ENCODE data around the gene TREX2. TPM values are rescaled to one million over a fixed set of nuclear protein-coding genes. Genes with fewer than 3 reads are reported as not detected.

Gene TREX2
- total and polyA plus RNA-seq, 2 experiments from 2014 or later: 0.81 to 1.7 TPM

- no peaks in the 10 kb centered on the region for H3K9me3 Mint-ChIP-seq
Observed at GRCh38 chrX:153447581-153447960, 1.7 kb upstream of the TREX2 start.

More at GRCh38 chrX:153447581-153447960, 1.7 kb upstream of the TREX2 start:
- TF ChIP-seq EZH2 (IDR thresholded peaks at IDR 0.05; ENCODE audit: low read depth, unreplicated experiment) (no peak), STAT1 (IDR thresholded peaks at IDR 0.05; ENCODE audit: unreplicated experiment) (no peak), EZH2phosphoT487 (IDR thresholded peaks at IDR 0.05; ENCODE audit: unreplicated experiment) (no peak), ETS1 (IDR thresholded peaks at IDR 0.05) (no peak), ZNF114 (CRISPR knock-in tag; IDR thresholded peaks at IDR 0.05) (no peak), POLR2AphosphoS5 (IDR thresholded peaks at IDR 0.05; ENCODE audit: low read depth) (no peak), NANOG (IDR thresholded peaks at IDR 0.05; ENCODE audit: borderline replicate concordance) (no peak), ZNF331 (CRISPR knock-in tag; IDR thresholded peaks at IDR 0.05; ENCODE audit: low read depth) (no peak), JUNB (IDR thresholded peaks at IDR 0.05; ENCODE audit: unreplicated experiment) (no peak), ZNF462 (CRISPR knock-in tag; IDR thresholded peaks at IDR 0.05) (no peak), CREB1 (CRISPR knock-in tag; IDR thresholded peaks at IDR 0.05; ENCODE audit: low read depth) (no peak)
- TF ChIP-seq, protein P1, sequence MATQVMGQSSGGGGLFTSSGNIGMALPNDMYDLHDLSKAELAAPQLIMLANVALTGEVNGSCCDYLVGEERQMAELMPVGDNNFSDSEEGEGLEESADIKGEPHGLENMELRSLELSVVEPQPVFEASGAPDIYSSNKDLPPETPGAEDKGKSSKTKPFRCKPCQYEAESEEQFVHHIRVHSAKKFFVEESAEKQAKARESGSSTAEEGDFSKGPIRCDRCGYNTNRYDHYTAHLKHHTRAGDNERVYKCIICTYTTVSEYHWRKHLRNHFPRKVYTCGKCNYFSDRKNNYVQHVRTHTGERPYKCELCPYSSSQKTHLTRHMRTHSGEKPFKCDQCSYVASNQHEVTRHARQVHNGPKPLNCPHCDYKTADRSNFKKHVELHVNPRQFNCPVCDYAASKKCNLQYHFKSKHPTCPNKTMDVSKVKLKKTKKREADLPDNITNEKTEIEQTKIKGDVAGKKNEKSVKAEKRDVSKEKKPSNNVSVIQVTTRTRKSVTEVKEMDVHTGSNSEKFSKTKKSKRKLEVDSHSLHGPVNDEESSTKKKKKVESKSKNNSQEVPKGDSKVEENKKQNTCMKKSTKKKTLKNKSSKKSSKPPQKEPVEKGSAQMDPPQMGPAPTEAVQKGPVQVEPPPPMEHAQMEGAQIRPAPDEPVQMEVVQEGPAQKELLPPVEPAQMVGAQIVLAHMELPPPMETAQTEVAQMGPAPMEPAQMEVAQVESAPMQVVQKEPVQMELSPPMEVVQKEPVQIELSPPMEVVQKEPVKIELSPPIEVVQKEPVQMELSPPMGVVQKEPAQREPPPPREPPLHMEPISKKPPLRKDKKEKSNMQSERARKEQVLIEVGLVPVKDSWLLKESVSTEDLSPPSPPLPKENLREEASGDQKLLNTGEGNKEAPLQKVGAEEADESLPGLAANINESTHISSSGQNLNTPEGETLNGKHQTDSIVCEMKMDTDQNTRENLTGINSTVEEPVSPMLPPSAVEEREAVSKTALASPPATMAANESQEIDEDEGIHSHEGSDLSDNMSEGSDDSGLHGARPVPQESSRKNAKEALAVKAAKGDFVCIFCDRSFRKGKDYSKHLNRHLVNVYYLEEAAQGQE (IDR thresholded peaks at IDR 0.05; ENCODE audit: unreplicated experiment): no peak
- TF ChIP-seq, protein P2, sequence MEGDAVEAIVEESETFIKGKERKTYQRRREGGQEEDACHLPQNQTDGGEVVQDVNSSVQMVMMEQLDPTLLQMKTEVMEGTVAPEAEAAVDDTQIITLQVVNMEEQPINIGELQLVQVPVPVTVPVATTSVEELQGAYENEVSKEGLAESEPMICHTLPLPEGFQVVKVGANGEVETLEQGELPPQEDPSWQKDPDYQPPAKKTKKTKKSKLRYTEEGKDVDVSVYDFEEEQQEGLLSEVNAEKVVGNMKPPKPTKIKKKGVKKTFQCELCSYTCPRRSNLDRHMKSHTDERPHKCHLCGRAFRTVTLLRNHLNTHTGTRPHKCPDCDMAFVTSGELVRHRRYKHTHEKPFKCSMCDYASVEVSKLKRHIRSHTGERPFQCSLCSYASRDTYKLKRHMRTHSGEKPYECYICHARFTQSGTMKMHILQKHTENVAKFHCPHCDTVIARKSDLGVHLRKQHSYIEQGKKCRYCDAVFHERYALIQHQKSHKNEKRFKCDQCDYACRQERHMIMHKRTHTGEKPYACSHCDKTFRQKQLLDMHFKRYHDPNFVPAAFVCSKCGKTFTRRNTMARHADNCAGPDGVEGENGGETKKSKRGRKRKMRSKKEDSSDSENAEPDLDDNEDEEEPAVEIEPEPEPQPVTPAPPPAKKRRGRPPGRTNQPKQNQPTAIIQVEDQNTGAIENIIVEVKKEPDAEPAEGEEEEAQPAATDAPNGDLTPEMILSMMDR (conservative IDR thresholded peaks at IDR 0.05; ENCODE audit: low read depth in 2 of 2): no peak
- H3K79me2 ChIP-seq (replicated peaks; ENCODE audit: insufficient read depth): no peaks in the 10 kb centered on the region
- H3K9me2 ChIP-seq (ENCODE audit: insufficient read depth): no peaks in the 10 kb centered on the region
- H3K27ac ChIP-seq (ENCODE audit: low read depth): no peak overlapping the region
- H3F3A ChIP-seq (replicated peaks; ENCODE audit: low read depth): no peaks in the 10 kb centered on the region
- H3K4me1 ChIP-seq (ENCODE audit: insufficient read depth): no peaks in the 10 kb centered on the region
- H3K27me3 Mint-ChIP-seq (ENCODE audit: insufficient read depth, low read depth, poor library complexity): peaks cover 5% of the 10 kb centered on the region
- no peak overlapping the region for H2AFZ ChIP-seq
- no peak overlapping the region for H3K4me3 Mint-ChIP-seq
- no peaks in the 10 kb centered on the region for H3K36me3 ChIP-seq (ENCODE audit: insufficient read depth)
- ATAC-seq (no peak), DNase-seq (ENCODE audit: low spot score) (no peak)
- no peak overlapping the region for H3K4me3 ChIP-seq
- no peak overlapping the region for H3K4me2 ChIP-seq
- H3K27ac Mint-ChIP-seq: no peak overlapping the region
- no peaks in the 10 kb centered on the region for H3K4me1 Mint-ChIP-seq
- H3K27me3 ChIP-seq (ENCODE audit: insufficient read depth): no peaks in the 10 kb centered on the region
- H3K36me3 Mint-ChIP-seq (ENCODE audit: low read depth): no peaks in the 10 kb centered on the region
- H4K20me1 ChIP-seq (replicated peaks; ENCODE audit: insufficient read depth): no peaks in the 10 kb centered on the region

All from GM23338 (cell line).